LNCAP (cell line): Measurements from ENCODE around the gene PACS1.
A peak's percentile ranks its signal among the peaks of the same experiment; 100 is the strongest.

Experiments
- CTCF ChIP-seq: fragments of 450-650 bp; IDR thresholded peaks from 2 replicates; pipeline ENCODE4 v1.5.1; 2017; ENCODE audit warnings: mild to moderate bottlenecking

Gene PACS1

GRCh38 chr11:66218036-66218435, 148.0 kb downstream of the PACS1 start:
- no peak for TF ChIP-seq CTCF

GRCh38 chr11:66218846-66219620, 149.0 kb downstream of the PACS1 start:
- no peak for TF ChIP-seq CTCF

GRCh38 chr11:66219846-66220565, 149.9 kb downstream of the PACS1 start:
- TF ChIP-seq CTCF, result no peak

- TF ChIP-seq CTCF, result no peak
These were observed 150.5 kb downstream of the PACS1 start for GRCh38 chr11:66220566-66220935.

GRCh38 chr11:66221012-66221411, 150.9 kb downstream of the PACS1 start:
- no peak for TF ChIP-seq CTCF

- TF ChIP-seq CTCF, result no peak
These were observed 151.7 kb downstream of the PACS1 start for GRCh38 chr11:66221726-66222236.

GRCh38 chr11:66222358-66223149, 152.5 kb downstream of the PACS1 start:
- TF ChIP-seq CTCF, result peak; percentile 99
